Measurements from ENCODE around the gene MAST2.

- TF ChIP-seq CTCF (IDR thresholded peaks at IDR 0.05): no peak
- TF ChIP-seq EP300 (IDR thresholded peaks at IDR 0.05): no peak
These were observed 12.5 kb downstream of the MAST2 start for GRCh38 chr1:45815667-45816458.

All from upper lobe of left lung (tissue), 4 donors.